HL-60 (cell line): Measurements from ENCODE around the gene CRTC3.

Source experiments
- DNase-seq, 2 experiments: peaks; one replicate each; pipeline ENCODE4 v3.0.0-alpha.2; 2010 to 2020; ENCODE audit warnings: low read depth in 1 of 2, low spot score in 1 of 2
- H3K27ac ChIP-seq: fragments of 250-450 bp; sonication (Bioruptor Pico); replicated peaks from 2 replicates; pipeline ENCODE4 v1.5.1; 2020; ENCODE audit warnings: mild to moderate bottlenecking, moderate library complexity
- H3K27me3 ChIP-seq: fragments of 250-450 bp; sonication (Bioruptor Pico); 2 replicates; pipeline ENCODE4 v1.5.1; 2021; ENCODE audit warnings: mild to moderate bottlenecking, moderate library complexity; ENCODE audit not compliant: insufficient read depth, poor library complexity, severe bottlenecking
- H3K4me3 ChIP-seq: replicated peaks from 2 replicates; pipeline ENCODE4 v1.5.1; 2011; ENCODE audit warnings: mild to moderate bottlenecking, control low read depth, low read length; ENCODE audit not compliant: insufficient read depth
- CTCF ChIP-seq: IDR thresholded peaks from one replicate; pipeline ENCODE4 v1.5.1; 2011; ENCODE audit warnings: low read length, control low read depth, inconsistent platforms; ENCODE audit not compliant: insufficient read depth
- GABPA ChIP-seq: IDR thresholded peaks from 2 replicates; pipeline ENCODE4 v1.6.1; 2012; ENCODE audit warnings: low read depth
- POLR2AphosphoS5 ChIP-seq: IDR thresholded peaks from 2 replicates; pipeline ENCODE4 v1.6.1; 2012; ENCODE audit warnings: low read depth
- REST ChIP-seq: IDR thresholded peaks from 2 replicates; pipeline ENCODE4 v1.6.1; 2012; ENCODE audit warnings: low read depth; ENCODE audit not compliant: insufficient replicate concordance
- SPI1 ChIP-seq: IDR thresholded peaks from 2 replicates; pipeline ENCODE4 v1.6.1; 2012; ENCODE audit warnings: low read depth, mild to moderate bottlenecking, borderline replicate concordance

Gene CRTC3

GRCh38 chr15:90674476-90674875 is 144.8 kb downstream of the CRTC3 start:
- Histone ChIP-seq H3K27ac (no peak overlapping the region), H3K4me3 (no peak overlapping the region), H3K27me3 (no peaks in the 10 kb centered on the region)
- no peak for DNase-seq
- no peak for TF ChIP-seq SPI1
- no peak for TF ChIP-seq REST
- TF ChIP-seq POLR2AphosphoS5 = no peak
- no peak for TF ChIP-seq CTCF

GRCh38 chr15:90675464-90675863 is 145.7 kb downstream of the CRTC3 start:
- TF ChIP-seq SPI1 = no peak
- TF ChIP-seq GABPA = no peak
- TF ChIP-seq POLR2AphosphoS5 = no peak
- TF ChIP-seq CTCF = no peak
- TF ChIP-seq REST = no peak
- H3K4me3 ChIP-seq = no peak overlapping the region

GRCh38 chr15:90677807-90678790 is 148.4 kb downstream of the CRTC3 start:
- no peaks in the 10 kb centered on the region for H3K27me3 ChIP-seq
- H3K27ac ChIP-seq = no peak overlapping the region
- no peak for TF ChIP-seq SPI1
- TF ChIP-seq REST = no peak
- TF ChIP-seq CTCF = no peak
- no peak for TF ChIP-seq POLR2AphosphoS5
- no peak for TF ChIP-seq GABPA
- no peak overlapping the region for H3K4me3 ChIP-seq
- no peak for DNase-seq

More at GRCh38 chr15:90675464-90675863, 145.7 kb downstream of the CRTC3 start:
- Histone ChIP-seq H3K27me3 (no peaks in the 10 kb centered on the region), H3K27ac (no peak overlapping the region)
- no peak for DNase-seq
